Brain pericyte (primary cell): ENCODE data around the gene IFIT1.
A peak's percentile ranks its signal among the peaks of the same experiment; 100 is the strongest.
"Not testable (repeated sequence)": the region's sequence is repeated elsewhere in the genome, so short reads cannot be mapped to it uniquely, and the experiment has no call there.

ENCODE experiments used
- DNase-seq: peaks from one replicate; pipeline ENCODE4 v3.0.0-alpha.2; 2012; ENCODE audit warnings: low read depth, low spot score

Gene IFIT1, protein sequence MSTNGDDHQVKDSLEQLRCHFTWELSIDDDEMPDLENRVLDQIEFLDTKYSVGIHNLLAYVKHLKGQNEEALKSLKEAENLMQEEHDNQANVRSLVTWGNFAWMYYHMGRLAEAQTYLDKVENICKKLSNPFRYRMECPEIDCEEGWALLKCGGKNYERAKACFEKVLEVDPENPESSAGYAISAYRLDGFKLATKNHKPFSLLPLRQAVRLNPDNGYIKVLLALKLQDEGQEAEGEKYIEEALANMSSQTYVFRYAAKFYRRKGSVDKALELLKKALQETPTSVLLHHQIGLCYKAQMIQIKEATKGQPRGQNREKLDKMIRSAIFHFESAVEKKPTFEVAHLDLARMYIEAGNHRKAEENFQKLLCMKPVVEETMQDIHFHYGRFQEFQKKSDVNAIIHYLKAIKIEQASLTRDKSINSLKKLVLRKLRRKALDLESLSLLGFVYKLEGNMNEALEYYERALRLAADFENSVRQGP

DNA sequence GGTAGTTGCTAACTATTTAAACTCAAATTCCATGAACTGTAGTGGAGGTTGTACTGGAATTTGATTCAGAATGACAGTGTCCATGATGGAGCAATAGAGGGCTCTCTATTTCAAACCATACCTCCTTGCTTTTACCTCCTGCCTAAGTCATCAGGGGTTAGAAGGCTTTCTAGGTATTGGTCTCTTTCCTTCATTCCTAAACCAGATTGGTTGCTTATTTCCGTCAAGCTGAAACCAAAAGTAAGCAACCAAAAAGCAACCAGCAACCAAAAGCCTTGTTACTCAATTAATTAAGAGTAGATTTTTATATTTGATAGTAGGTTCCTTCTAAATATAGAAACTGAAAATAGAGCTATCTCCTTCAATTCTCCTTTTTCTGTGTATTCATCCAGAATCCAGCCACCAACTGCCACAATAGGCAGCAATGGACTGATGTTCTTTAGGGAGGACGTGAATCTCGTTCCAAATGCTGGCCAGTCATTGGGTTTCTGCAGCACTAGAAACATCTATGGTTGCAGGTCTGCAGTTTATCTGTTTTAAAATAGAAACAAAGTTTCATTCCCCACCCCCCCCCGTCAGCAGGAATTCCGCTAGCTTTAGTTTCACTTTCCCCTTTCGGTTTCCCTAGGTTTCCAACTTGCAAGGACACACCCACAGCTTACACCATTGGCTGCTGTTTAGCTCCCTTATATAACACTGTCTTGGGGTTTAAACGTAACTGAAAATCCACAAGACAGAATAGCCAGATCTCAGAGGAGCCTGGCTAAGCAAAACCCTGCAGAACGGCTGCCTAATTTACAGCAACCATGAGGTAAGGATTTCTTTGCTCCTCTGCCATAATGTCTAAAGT lies at the start of gene IFIT1:
IFIT1 (plus strand) TSS at position 717 of the 850 bp plus-strand sequence; CDS start at position 807, 90 bp downstream.
- no peak for DNase-seq

DNA sequence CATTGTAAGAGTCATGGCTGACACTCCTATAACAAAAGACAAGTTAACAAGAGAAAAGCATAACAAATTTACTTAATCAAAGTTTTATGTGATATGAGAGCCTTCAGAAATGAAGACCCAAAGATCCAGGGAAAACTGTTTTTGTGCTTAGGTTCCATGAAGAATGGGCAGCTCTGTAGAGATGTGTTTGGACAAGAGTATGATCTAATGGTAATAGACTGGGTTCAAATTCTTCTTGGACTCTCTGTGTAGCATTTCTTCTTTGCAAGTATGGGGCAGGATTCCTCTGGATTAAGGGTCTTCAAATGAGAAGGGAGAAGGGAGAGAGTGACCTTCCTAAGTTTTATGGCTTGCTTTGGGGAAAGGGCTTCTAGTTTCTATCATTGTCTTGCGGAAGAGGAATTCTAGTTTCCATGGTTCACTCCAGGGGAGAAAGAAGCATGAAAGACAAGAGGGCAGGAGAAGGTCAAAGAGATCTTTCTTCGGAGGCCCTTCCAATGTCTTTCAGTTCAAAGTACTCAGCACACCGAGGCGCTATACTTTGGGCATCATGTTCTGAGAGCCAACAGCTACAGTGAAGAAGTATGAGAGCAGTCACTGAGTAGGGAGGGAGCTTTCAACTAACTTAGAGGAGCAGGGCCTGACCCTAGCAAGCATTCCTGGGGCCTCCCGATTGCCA lies 49.2 kb upstream of the IFIT1 start:
- no peak for DNase-seq

DNA sequence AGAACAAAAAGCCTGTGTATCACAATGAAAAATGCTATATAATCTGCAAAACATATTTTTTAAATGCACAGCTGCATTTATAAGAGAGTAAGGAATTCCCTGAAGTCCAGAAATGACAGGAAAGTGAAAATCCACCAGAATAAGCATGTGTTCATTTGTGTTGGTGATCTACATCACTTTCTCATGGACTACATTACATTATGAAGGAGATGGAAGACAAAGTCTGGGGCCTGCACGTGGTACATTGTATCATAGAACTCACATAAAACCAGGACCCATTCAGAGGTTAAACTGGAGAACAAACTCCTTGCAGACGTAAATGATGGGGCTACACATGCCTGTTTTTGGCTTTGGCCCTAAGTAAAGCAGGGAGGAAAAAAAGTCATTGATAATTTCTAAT lies 48.3 kb upstream of the IFIT1 start:
- no peak for DNase-seq

DNA sequence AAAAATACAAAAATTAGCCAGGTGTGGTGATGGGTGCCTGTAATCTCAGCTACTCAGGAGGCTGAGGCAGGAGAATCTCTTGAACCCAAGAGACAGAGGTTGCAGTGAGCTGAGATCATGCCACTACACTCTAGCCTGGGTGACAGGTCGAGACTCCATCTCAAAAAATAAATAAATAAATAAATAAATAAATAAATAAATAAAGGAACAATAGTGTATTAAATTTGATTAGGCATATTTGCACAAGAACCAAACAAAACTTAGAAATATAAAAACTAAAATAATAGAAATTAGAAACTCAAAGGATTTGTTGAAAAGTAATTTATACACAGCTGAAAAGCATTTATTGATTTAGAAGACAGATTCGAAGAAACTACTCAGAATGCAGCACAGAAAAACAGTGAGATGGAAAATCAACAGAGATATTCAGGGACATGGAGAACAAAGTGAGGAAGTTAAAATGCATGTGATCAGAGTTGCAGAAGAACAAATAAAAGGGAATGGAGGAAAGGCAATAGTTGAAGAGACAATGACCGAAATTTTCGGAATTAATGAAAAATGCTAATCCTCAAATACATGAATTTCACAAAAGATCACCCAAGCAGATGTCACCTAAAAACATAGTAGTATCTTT lies 46.9 kb upstream of the IFIT1 start:
- DNase-seq, result no peak

DNA sequence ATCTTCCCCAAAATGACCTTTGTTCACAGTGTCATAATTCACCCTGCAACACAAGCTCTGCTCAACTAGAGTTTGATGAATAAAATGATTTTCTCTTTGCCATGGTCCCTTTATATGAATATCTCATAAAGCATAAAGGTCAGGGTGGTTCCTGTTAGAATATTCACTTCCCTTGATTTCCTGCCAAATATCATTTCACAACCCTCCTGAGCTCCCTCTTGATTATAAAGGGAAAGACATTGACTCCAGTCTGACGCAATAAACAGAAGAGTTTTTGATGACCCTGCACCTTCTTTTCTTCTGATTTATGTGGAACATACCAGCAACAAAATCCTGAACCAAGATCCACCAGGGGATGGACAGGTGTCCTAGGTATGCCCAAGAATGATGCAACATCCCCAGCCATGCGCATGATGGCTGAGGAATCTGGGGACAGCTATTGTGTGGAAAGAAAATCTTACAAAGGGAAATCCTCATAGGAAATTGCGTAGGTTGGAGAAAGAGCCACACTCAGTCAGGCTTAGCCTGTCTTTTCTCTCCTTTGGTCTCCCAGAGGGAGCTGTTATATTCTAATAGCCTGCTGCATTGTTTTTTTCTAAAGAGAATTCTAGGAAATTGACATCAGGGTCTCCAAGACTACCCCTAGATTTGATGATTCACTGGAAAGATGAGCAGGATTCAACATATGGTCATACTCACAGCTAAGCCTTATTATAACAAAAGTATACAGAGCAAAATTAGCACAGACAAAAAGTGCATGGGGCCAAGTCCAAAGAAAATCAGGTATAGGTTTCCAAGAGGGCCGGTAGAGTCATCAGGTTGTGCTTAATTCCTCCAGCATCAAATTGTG lies 45.8 kb upstream of the IFIT1 start:
- DNase-seq, result no peak

DNA sequence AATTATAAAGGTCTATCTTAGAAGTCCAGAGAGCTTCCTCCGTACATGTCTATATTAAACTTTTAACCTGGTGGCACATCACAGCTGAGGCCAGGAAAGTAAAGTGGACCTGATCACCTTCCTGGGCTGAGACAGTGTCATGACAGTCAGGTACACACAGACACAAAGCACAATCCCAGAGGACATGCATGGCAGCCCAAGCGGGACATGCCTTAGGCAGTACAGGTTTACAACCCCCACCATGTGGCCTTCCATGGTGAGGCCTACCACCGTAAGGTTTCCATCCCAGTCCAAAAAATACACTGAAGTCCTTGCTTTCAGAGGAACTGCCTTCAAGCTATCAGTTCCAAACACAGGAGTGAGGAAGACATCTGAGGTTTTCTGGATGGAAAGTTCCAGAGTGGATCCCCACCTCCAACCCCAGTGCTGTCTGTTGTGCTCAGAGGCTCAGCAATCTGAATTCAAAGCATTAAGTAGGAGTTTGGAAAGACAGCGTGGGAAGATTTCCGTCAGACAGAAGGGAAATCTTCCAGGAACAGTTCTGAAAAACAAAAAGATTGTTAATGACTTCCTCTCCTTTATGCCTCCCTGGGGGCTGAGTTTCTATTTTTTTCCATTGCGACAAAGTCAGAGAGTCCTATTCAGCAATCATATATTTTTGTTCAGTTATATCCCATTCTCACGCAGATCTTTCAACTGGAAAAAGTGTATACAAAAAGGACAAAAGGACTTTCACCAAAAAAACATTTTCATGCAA lies 44.5 kb upstream of the IFIT1 start:
- DNase-seq, result no peak

DNA sequence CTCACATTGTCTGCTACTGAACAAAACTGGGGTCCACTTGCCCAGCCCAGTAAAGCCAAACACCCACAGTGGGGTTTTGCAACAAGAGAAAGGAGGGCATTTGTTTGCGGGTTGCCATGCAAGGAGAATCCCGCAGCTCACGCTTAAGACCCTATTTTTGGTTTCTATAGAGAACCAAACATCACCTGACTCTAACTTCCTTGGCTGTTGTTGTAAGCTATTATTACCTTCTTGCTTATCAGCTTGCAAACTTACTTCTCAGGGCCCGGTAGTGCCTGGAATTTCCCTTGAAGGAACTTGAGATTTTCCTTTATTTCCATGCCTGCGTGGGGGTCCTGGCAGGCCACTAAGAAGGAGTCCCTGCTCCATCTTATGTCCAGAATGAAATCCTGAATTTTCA lies 43.9 kb upstream of the IFIT1 start:
- no peak for DNase-seq

DNA sequence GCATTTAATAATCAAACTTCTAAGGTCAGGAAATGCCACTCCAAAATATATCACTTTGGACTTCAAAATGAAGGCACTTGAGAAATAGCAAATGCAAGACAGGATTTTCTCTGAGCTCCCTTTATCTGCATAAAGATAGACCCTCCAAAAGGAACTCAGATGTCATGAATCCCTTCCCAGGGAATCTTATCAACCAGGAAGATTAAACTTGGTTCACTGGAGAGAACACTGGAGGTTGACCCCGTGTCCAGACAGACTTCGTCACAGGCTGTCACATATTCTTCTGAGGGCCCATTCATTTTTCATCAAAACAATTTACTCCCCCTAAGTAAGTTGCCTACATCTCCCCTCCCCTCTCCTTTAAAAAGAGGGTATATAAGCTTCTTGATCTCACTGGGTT lies 43.4 kb upstream of the IFIT1 start:
- DNase-seq, result no peak

DNA sequence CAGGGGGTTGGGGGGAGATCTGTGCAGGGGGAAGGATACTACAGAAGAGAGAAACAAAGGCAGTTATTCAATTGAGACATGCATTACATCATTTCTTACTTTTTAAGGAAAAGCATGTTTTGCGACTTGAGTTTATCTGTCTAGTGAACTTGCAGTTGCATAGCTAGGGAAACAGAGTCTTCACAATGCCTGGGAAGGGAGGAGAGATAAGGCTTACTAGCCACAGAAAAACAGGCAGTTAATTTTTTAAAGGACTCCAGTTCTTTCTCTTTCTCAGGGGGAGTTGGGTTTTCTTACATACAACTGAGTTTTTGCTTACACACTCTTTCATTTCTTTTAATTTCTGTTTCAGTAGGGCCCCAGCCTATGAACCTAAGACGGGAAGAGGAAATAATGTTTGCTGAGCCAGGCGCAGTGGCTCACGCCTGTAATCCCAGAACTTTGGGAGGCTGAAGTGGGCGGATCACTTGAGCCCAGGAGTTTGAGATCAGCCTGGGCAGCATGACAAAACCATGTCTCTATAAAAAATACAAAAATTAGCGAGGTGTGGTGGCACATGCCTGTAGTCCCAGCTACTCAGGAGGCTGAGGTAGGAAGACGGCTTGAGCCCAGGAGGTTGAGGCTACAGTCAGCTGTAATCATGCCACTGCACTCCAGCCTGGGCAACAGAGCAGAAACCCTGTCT lies 41.6 kb upstream of the IFIT1 start:
- DNase-seq, result not testable (repeated sequence)

DNA sequence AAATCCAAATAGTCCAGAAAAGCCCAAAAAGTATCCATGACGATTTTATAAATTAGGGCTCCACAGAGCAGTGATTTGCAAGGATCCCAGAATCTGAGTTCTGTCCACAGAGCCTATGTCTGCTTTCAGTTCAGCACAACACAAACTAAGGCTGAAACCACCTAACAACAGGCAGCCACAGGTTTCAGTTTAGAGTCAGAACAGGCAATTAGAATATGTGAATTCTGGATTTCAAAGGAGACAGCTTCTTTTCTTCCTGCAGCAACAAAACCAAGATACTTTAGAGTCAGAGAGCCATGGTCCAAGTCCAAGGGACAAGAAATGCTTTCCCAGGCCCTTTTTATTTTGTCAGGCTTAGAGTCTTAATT lies 41.0 kb upstream of the IFIT1 start:
- no peak for DNase-seq

DNA sequence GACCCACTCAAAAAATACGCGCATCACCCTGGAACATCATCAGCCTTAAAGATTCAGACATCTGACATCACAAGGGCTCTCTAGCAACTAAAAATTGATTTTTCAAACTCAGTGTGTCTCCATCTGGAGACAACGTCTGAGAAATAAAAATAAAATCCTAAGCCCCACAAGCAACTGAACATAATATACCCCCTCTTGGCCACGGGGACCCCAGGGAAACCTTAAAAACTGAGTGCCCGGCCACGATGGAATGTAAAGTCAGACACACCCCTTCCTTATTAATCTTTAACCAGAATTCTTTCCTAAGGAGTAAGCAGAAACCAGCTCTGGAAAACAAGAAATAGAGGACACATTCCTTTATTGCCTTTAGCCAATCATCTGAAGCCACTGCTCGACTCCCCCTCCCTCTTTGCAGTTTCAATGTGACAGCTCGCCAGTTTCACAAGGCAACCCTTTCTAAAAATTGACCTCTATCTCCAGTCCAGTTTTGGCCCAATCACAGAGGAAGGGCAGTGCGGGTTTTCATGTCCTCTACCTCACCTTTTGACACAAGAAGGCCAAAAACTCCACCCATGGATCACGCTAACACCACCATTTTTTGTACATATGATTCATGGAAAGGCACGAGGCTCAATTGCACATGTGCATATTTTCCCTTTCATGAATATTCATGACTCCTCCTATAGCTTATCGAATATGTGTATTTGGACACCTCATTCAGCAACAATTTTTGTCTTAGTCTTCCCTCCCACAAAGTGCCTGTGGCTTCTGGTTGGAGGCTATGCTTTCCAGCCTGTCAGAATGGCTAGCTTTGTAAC lies 40.4 kb upstream of the IFIT1 start:
- peak; percentile 12 for DNase-seq

DNA sequence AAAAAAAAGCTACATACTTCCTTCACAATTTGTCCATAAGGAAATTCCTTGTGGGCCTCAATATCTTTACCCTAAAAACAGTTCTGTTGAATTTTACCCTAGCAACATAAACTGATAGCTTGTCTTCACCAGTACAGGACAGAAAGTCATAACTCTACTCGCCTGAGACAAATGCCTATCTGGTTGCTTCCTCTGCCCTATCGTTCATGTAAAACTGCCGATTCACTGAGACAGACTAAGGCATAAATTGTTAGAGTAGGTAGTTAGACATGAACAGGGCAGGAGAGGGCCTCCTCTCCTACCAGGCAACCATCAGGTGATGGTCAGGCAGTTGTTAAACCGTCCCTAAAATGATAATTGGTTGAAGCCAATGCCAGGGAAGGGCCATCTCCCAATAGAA lies 39.6 kb upstream of the IFIT1 start:
- DNase-seq, result no peak

DNA sequence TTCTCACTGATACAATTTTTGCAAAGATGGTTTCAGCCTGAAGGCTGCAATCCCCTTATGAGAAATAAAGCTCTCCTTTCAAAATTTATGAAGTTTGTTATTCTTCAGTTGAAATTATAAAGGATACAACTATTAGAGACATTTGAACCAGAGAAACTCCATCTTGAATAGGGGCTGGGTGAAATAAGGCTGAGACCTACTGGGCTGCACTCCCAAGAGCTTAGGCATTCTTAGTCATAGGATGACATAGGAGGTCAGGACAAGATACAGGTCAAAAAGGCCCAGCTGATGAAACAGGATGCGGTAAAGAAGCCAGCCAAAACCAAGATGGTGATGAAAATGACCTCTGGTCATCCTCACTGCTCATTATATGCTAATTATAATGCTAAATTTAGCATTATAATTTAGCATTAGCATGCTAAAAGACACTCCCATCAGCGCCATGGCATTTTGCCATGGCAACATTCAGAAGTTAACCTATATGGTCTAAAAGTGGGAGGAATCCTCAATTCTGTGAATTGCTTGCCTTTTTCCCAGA lies 37.0 kb upstream of the IFIT1 start:
- DNase-seq, result no peak

DNA sequence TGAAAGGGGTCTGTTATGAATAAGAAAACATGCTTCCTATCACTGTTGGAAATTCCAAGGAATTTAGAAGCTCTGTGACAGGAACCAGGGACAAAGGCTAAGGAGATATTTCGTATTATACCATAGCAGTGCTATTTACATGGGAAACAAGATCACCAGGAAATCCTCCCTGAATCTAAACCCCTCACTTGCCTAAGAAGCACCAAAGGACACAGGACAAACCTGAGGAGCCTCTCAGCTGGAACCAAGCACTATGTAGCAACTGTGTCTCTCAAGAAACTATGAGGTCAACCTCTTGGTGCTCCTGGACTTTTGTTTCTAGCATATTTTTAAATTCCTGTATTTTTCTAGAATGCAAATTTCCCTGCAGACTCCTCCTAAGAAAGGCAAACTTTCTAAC lies 35.3 kb upstream of the IFIT1 start:
- no peak for DNase-seq

DNA sequence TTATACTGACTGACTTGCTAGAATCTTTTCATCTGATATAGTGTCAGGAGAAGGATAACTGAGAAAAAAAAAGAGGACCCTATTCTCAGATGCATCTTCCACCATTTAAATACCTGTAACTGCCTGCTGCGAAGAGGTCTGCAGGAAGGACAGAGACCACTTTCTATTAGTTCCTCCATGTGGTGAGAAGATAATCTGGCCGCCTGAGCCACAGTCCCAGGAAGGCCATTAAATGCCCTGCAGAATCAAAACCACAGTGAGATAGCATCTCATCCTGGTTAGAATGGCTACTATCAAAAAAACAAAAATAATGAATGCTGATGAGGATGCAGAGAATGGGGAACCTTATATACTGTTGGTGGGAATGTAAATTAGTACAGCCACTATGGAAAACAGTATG lies 34.4 kb upstream of the IFIT1 start:
- no peak for DNase-seq

DNA sequence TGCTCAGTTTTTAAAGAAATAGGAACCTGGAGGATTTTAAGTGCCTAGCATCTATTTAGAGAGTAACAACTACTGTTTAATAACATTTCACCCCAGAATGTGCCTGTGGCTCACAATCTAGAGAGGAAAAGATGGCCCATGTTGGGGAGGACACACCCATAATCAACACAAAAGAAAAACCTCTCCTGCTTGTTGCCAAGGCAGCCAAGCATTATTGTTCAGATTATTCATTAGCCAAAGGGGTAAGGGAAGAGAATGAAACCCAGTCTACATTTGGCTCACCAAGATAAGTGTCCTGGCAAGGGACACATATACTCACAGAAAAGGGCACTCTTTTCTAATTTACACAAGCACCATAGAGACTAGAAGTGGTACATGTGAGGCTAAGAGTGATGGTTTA lies 32.3 kb upstream of the IFIT1 start:
- DNase-seq, result no peak

DNA sequence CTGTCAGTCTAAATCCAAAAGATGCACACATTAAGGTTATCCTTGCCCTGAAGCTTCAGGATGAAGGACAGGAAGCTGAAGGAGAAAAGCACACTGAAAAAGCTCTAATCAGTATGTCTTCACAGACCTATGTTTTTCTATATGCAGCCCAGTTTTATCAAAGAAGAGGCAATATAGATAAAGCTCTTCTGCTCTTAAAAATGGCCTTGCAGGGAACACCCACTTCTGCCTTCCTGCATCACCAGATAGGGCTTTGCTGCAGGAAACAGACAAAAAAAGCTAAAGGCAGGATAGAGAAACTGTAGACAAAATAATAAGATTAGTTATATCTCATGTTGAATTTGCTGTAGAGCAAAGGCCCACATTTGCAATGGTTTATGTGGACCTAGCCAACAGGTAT lies 29.5 kb upstream of the IFIT1 start:
- DNase-seq, result no peak

DNA sequence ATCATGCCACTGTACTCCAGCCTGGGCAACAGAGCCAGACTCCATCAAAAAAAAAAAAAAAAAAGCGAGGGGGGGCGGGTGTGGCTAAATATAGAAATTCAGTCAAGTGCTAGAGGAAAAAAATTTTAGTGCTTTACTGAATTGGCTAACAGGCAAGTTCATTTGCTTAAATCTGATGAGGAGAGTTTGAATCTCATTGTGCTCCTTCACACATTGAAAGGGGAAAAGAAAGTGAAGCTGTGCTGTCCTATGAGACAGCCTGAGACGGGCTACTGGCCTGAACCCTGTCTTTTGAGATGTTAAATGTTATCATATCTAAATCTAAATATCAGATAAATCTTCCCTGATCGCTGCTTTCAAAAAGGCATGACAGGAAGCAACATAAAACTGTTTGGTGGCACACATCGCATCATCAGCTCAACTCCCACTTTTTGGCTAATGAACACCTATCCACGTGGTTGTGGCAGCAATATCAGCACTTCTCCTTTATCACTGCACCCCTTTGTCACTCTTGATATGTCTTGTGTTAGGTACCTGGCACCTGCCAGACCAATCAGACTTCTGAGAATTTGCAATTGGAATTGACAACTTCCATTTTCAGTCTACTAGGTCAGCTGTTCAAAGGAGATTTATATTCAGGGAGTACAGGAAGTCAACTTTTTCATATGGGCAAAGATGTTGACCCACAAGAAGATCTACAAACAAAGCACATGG lies 28.5 kb upstream of the IFIT1 start:
- no peak for DNase-seq
